Neural cell (in vitro differentiated cells): ENCODE measurements around the gene H2BK1. TPM values are rescaled to one million over a fixed set of nuclear protein-coding genes. Genes with fewer than 3 reads are reported as not detected.

Experiments
- H2AFZ ChIP-seq: fragments of 200-600, 300-800 bp; sonication (generic), shearing (Covaris generic); 2 replicates; pipeline ENCODE4 v1.6.0; 2014; ENCODE audit warnings: low read depth, mild to moderate bottlenecking, antibody characterized with exemption, low read length, moderate library complexity
- H3F3A ChIP-seq: fragments of 200-600 bp; shearing (Covaris generic); 2 replicates; pipeline ENCODE4 v1.6.1; 2016; ENCODE audit warnings: mild to moderate bottlenecking, moderate library complexity, mixed read lengths, antibody characterized with exemption, low read length; ENCODE audit not compliant: insufficient read depth, poor library complexity, severe bottlenecking
- H3K27ac ChIP-seq: fragments of 200-600, 300-800 bp; sonication (generic), shearing (Covaris generic); 2 replicates; pipeline ENCODE4 v1.5.1; 2014; ENCODE audit warnings: mild to moderate bottlenecking, low read length, moderate library complexity
- H3K27me3 ChIP-seq: fragments of 300-800, 200-600 bp; sonication (generic), shearing (Covaris generic); 2 replicates; pipeline ENCODE4 v1.6.0; 2014; ENCODE audit warnings: mild to moderate bottlenecking, low read depth, low read length, moderate library complexity; ENCODE audit not compliant: insufficient read depth
- H3K36me3 ChIP-seq: fragments of 300-800, 200-600 bp; sonication (generic), shearing (Covaris generic); 2 replicates; pipeline ENCODE4 v1.5.1; 2014; ENCODE audit warnings: mild to moderate bottlenecking, antibody characterized with exemption, low read length, moderate library complexity; ENCODE audit not compliant: insufficient read depth
- H3K4me2 ChIP-seq: fragments of 300-800, 200-600 bp; sonication (generic), shearing (Covaris generic); 2 replicates; pipeline ENCODE4 v1.6.0; 2014; ENCODE audit warnings: mild to moderate bottlenecking, low read length
- H3K4me3 ChIP-seq: fragments of 300-800, 200-600 bp; sonication (generic), shearing (Covaris generic); 2 replicates; pipeline ENCODE4 v1.5.1; 2014; ENCODE audit warnings: mild to moderate bottlenecking, low read length, moderate library complexity
- H3K79me2 ChIP-seq: fragments of 200-600 bp; shearing (Covaris generic); replicated peaks from 2 replicates; pipeline ENCODE4 v1.6.0; 2014; ENCODE audit warnings: mild to moderate bottlenecking, low read length, moderate library complexity; ENCODE audit not compliant: insufficient read depth
- H3K9ac ChIP-seq: fragments of 300-800, 200-600 bp; sonication (generic), shearing (Covaris generic); 2 replicates; pipeline ENCODE4 v1.6.1; 2016; ENCODE audit warnings: mild to moderate bottlenecking, low read length, mixed read lengths
- H3K9me2 ChIP-seq: fragments of 200-600 bp; shearing (Covaris generic); 2 replicates; pipeline ENCODE4 v1.6.1; 2016; ENCODE audit warnings: mild to moderate bottlenecking, low read length, mixed read lengths; ENCODE audit not compliant: insufficient read depth
- H3K9me3 ChIP-seq: fragments of 200-600, 300-800 bp; sonication (generic), shearing (Covaris generic); 2 replicates; pipeline ENCODE4 v1.6.1; 2016; ENCODE audit warnings: mild to moderate bottlenecking, mixed run types, low read length, moderate library complexity, mixed read lengths
- H4K20me1 ChIP-seq: fragments of 200-600 bp; shearing (Covaris generic); 2 replicates; pipeline ENCODE4 v1.6.1; 2016; ENCODE audit warnings: mild to moderate bottlenecking, mixed run types; ENCODE audit not compliant: insufficient read depth
- CTCF ChIP-seq: fragments of 450-650 bp; IDR thresholded peaks from 2 replicates; pipeline ENCODE4 v1.5.1; 2014; ENCODE audit warnings: antibody characterized with exemption, mild to moderate bottlenecking, moderate library complexity; ENCODE audit not compliant: poor library complexity, severe bottlenecking
- EP300 ChIP-seq: fragments of 450-650 bp; conservative IDR thresholded peaks from 2 replicates; pipeline ENCODE4 v1.6.1; 2014; ENCODE audit warnings: antibody characterized with exemption, mild to moderate bottlenecking, moderate library complexity; ENCODE audit not compliant: poor library complexity, severe bottlenecking
- EZH2 ChIP-seq: fragments of 200-600, 300-800 bp; shearing (Covaris generic), sonication (generic); IDR thresholded peaks from 2 replicates; pipeline ENCODE4 v1.6.1; 2014; ENCODE audit warnings: antibody characterized with exemption, low read length, borderline replicate concordance, mild to moderate bottlenecking; ENCODE audit not compliant: insufficient read depth, poor library complexity, severe bottlenecking
- MXI1 ChIP-seq: fragments of 450-650 bp; conservative IDR thresholded peaks from 2 replicates; pipeline ENCODE4 v1.6.1; 2014; ENCODE audit warnings: antibody characterized with exemption, mild to moderate bottlenecking; ENCODE audit not compliant: poor library complexity, severe bottlenecking
- POLR2AphosphoS5 ChIP-seq: IDR thresholded peaks from 2 replicates; pipeline ENCODE4 v1.6.1; 2012
- RAD21 ChIP-seq: fragments of 450-650 bp; conservative IDR thresholded peaks from 2 replicates; pipeline ENCODE4 v1.6.1; 2014; ENCODE audit warnings: antibody characterized with exemption, mild to moderate bottlenecking, moderate library complexity
- REST ChIP-seq: IDR thresholded peaks from 2 replicates; pipeline ENCODE4 v1.6.1; 2012; ENCODE audit warnings: borderline replicate concordance
- SMC3 ChIP-seq: fragments of 450-650 bp; conservative IDR thresholded peaks from 2 replicates; pipeline ENCODE4 v1.6.1; 2014; ENCODE audit warnings: antibody characterized with exemption, mild to moderate bottlenecking, moderate library complexity; ENCODE audit not compliant: poor library complexity
- TAF1 ChIP-seq: IDR thresholded peaks from 2 replicates; pipeline ENCODE4 v1.6.1; 2012; ENCODE audit warnings: low read depth
- polyA plus RNA-seq: library from polyadenylated mRNA; depleted of rRNA; stranded (reverse); fragments of >200 nt; gene quantifications from 2 replicates; pipeline ENCODE4 v1.2.3, GENCODE V29; 2014

H2BK1 gene
- polyA plus RNA-seq, 1 donor from 2014 or later: not detected

DNA sequence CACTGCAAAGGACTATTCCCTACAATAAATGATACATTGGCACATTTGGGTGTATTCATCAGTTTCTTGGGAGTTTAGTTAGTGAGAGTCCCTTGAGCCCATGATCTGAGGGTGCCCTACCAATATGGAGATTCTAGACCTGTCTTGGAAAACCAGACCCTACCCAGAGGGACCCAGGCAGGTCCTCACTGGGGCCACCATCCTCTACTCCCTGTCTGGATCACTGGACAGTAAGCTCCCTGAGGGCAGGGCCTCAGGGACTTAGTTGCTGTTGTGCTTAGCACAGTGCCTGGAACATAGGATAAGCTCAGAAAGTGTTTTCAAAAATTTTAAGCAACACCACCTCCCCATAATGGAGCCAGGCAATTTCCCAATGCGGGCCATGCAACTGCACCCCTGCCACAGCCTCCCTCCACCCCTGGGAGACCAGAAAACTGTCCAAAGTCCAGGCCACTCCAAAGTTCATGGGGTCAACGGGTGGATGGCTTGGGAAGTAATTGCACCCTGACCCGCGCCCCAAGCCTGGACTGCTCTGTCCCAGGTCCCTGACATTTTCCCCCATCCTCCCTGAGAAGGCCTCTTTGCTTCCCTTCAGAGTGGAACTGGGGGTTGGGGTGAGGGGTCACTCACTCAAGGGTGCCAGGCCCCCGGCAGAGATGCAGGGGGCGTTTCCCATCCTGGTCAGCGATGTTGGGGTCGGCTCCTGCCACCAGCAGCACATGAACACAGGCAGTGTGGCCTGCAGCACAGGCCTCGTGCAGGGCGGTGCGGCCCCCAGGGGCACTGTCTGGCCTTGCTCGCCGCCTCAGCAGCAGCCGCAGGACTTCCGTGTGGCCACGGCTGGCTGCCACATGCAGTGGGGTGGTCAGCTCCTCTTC, 24.3 kb downstream of the H2BK1 start:
- Histone ChIP-seq H2AFZ (no peak overlapping the region), H3K9me2 (no peaks in the 10 kb centered on the region), H3K79me2 (no peaks in the 10 kb centered on the region), H3K36me3 (no peaks in the 10 kb centered on the region), H3K9ac (no peak overlapping the region), H3K27me3 (no peaks in the 10 kb centered on the region), H3K27ac (no peak overlapping the region), H3K4me2 (no peak overlapping the region), H3F3A (no peaks in the 10 kb centered on the region), H4K20me1 (no peaks in the 10 kb centered on the region), H3K9me3 (no peaks in the 10 kb centered on the region), H3K4me3 (no peak overlapping the region)
- TF ChIP-seq CTCF (no peak), SMC3 (no peak), REST (no peak), TAF1 (no peak), POLR2AphosphoS5 (no peak), EZH2 (no peak), MXI1 (no peak), RAD21 (no peak), EP300 (no peak)

DNA sequence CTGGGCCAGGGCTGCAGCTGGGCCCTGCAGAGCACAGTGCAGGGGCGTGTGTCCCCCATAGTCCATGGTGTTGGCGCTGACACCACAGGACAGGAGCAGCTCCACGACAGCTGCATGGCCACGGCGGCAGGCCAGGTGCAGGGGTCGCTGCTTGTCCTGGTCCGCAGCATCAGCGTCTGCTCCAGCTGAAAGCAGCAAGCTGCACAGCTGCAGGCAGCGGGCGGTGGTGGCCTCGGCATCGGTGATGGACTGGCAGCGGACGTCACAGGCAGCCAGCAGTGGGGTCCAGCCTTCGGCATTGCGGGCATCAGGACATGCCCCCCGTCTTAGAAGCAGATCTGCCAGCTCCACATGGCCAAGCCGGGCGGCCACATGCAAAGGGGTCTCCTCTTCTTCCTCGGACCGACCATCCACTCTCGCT, 29.3 kb downstream of the H2BK1 start:
- Histone ChIP-seq H2AFZ (no peak overlapping the region), H3F3A (no peaks in the 10 kb centered on the region), H3K79me2 (no peaks in the 10 kb centered on the region), H3K9ac (no peak overlapping the region), H3K36me3 (no peaks in the 10 kb centered on the region), H3K27ac (no peak overlapping the region), H3K27me3 (no peaks in the 10 kb centered on the region), H3K4me3 (no peak overlapping the region), H4K20me1 (no peaks in the 10 kb centered on the region), H3K4me2 (no peak overlapping the region), H3K9me3 (no peaks in the 10 kb centered on the region), H3K9me2 (no peaks in the 10 kb centered on the region)
- TF ChIP-seq POLR2AphosphoS5: no peak
- no peak for TF ChIP-seq SMC3
- no peak for TF ChIP-seq MXI1
